GM12878 (cell line): ENCODE measurements around the gene SYTL5. TPM values are rescaled to one million over a fixed set of nuclear protein-coding genes. Genes with fewer than 3 reads are reported as not detected.

ENCODE experiments used
- ATAC-seq: fragments of 200-7000 bp; cut with Tn5 transposase; 3 replicates; pipeline ENCODE4 v1.9.1; 2020; ENCODE audit warnings: mild to moderate bottlenecking, moderate library complexity
- BruUV-seq: library from RNA; stranded (reverse); fragments of 400-500 nt; replicated peaks from 2 replicates; lab custom pipeline; 2021; lab: Mats Ljungman, UMichigan
- CTCF ChIA-PET: fragments of 300-600 bp; sonication (Branson Sonifier 250); formaldehyde crosslinking; extraction: SDS; loops from one replicate; lab custom pipeline; 2021; ENCODE audit warnings: inconsistent platforms; lab: Yijun Ruan, JAX
- POLR2A ChIA-PET: fragments of 350-600 bp; formaldehyde crosslinking; extraction: SDS; loops from one replicate; lab custom pipeline; 2021; ENCODE audit warnings: inconsistent platforms; lab: Charles Lee
- RAD21 ChIA-PET: fragments of 300-600 bp; sonication (Branson Sonifier 250); formaldehyde crosslinking; loops from one replicate; lab custom pipeline; 2023; ENCODE audit warnings: antibody characterized with exemption; ENCODE audit not compliant: unreplicated experiment; lab: Charles Lee
- SMC1A ChIA-PET: fragments of 300-600 bp; sonication (Branson Sonifier 250); formaldehyde crosslinking; loops from one replicate; lab custom pipeline; 2023; ENCODE audit not compliant: unreplicated experiment, uncharacterized antibody; lab: Charles Lee
- DNase-seq: peaks from one replicate; pipeline ENCODE4 v3.0.0-alpha.2; 2011; ENCODE audit warnings: low read depth, low spot score
- FAIRE-seq: peaks from 3 replicates; lab custom pipeline; 2011; peaks lifted over from hg19 to GRCh38; lab: Jason Lieb, UNC
- H2AFZ ChIP-seq: 2 replicates; pipeline ENCODE4 v1.6.0; 2011; ENCODE audit warnings: low read depth, low read length, control low read depth; ENCODE audit not compliant: control insufficient read depth
- H3K27ac ChIP-seq: 2 replicates; pipeline ENCODE4 v1.5.1; 2011; ENCODE audit warnings: control low read depth; ENCODE audit not compliant: control insufficient read depth, insufficient read depth
- H3K27me3 ChIP-seq, 2 experiments: replicated peaks in 1 of 2; 2 replicates each; pipeline versions ENCODE4 v1.6.0 to v1.6.1; 2011; ENCODE audit warnings: low read length in 1 of 2; ENCODE audit not compliant: control insufficient read depth in 2 of 2, insufficient read depth in 2 of 2
- H3K36me3 ChIP-seq, 2 experiments: 2 replicates each; pipeline ENCODE4 v1.5.1; 2011; ENCODE audit warnings: low read length in 1 of 2; ENCODE audit not compliant: control insufficient read depth in 2 of 2, insufficient read depth in 2 of 2
- H3K4me1 ChIP-seq: 2 replicates; pipeline ENCODE4 v1.6.1; 2011; ENCODE audit warnings: mild to moderate bottlenecking, low read length, moderate library complexity, mixed read lengths; ENCODE audit not compliant: control insufficient read depth, insufficient read depth
- H3K4me2 ChIP-seq: 2 replicates; pipeline ENCODE4 v1.6.0; 2011; ENCODE audit warnings: control low read depth; ENCODE audit not compliant: control insufficient read depth, insufficient read depth
- H3K4me3 ChIP-seq: fragments of 200-600 bp; sonication (generic); 2 replicates; pipeline ENCODE4 v1.5.1; 2016
- H3K79me2 ChIP-seq: 2 replicates; pipeline ENCODE4 v1.6.0; 2011; ENCODE audit warnings: low read length; ENCODE audit not compliant: control insufficient read depth, insufficient read depth
- H3K9ac ChIP-seq: 2 replicates; pipeline ENCODE4 v1.8.0; 2011; ENCODE audit warnings: low read length, control low read depth, mixed read lengths; ENCODE audit not compliant: control insufficient read depth, insufficient read depth
- H3K9me3 ChIP-seq: replicated peaks from 3 replicates; pipeline ENCODE4 v1.5.1; 2011; ENCODE audit warnings: mild to moderate bottlenecking, low read length; ENCODE audit not compliant: control insufficient read depth, insufficient read depth
- H4K20me1 ChIP-seq: 2 replicates; pipeline ENCODE4 v1.6.0; 2011; ENCODE audit not compliant: control insufficient read depth, insufficient read depth
- ATF7 ChIP-seq: fragments of 450-650 bp; IDR thresholded peaks from 2 replicates; pipeline ENCODE4 v1.6.1; 2016; ENCODE audit warnings: low read depth, mild to moderate bottlenecking
- BCL11A ChIP-seq: IDR thresholded peaks from 2 replicates; pipeline ENCODE4 v1.6.1; 2011; ENCODE audit warnings: low read depth, low read length
- HDGF ChIP-seq: fragments of 450-650 bp; IDR thresholded peaks from 2 replicates; pipeline ENCODE4 v1.6.1; 2016; ENCODE audit warnings: antibody characterized with exemption
- MAX ChIP-seq: IDR thresholded peaks from 2 replicates; pipeline ENCODE4 v1.6.1; 2012; ENCODE audit warnings: low read depth, low read length, improper control_type of control experiment
- MTA2 ChIP-seq: fragments of 450-650 bp; IDR thresholded peaks from 2 replicates; pipeline ENCODE4 v1.6.1; 2016; ENCODE audit warnings: low read depth, mild to moderate bottlenecking, moderate library complexity
- MTA3 ChIP-seq: IDR thresholded peaks from 2 replicates; pipeline ENCODE4 v1.6.1; 2012; ENCODE audit warnings: low read length, inconsistent platforms, borderline replicate concordance
- NR2F1 ChIP-seq: fragments of 450-650 bp; conservative IDR thresholded peaks from 2 replicates; pipeline ENCODE4 v1.6.1; 2017; ENCODE audit warnings: mild to moderate bottlenecking
- PAX8 ChIP-seq: fragments of 450-650 bp; IDR thresholded peaks from 2 replicates; pipeline ENCODE4 v1.6.1; 2017; ENCODE audit warnings: mild to moderate bottlenecking, moderate library complexity
- PML ChIP-seq: IDR thresholded peaks from 2 replicates; pipeline ENCODE4 v1.6.1; 2012; ENCODE audit warnings: low read length, inconsistent platforms
- SIX5 ChIP-seq: IDR thresholded peaks from 2 replicates; pipeline ENCODE4 v1.6.1; 2011; ENCODE audit warnings: mild to moderate bottlenecking, low read depth, low read length, moderate library complexity; ENCODE audit not compliant: severe bottlenecking
- WGBS: methylation state at CpG from one replicate; pipeline ENCODE4 v1.1.6; 2016; ENCODE audit warnings: low lambda C conversion rate; ENCODE audit not compliant: insufficient replicate concordance, insufficient coverage; ENCODE audit errors: missing lambda C conversion rate; 5-methylcytosine and 5-hydroxymethylcytosine counted together
- in situ Hi-C: fragments of 300-500 bp; cut with MboI; formaldehyde crosslinking; loops from 9 replicates; pipeline ENCODE4 v1.14.3; 2018; ENCODE audit warnings: mixed read lengths
- intact Hi-C: fragments of 100-400 bp; cut with micrococcal nuclease; formaldehyde crosslinking; loops from one replicate; pipeline ENCODE4 v1.14.2; 2022; ENCODE audit not compliant: unreplicated experiment
- polyA plus RNA-seq, 11 experiments: library from polyadenylated mRNA; depleted of rRNA in 4 of 11; unstranded in 6 of 11; stranded (reverse) in 5 of 11; fragments of >200 nt; fragmentation: Nextera tagmentation in 4 of 11; fragmentation: Illumina TruSeq in 1 of 11; extraction: Ambion mirVana in 4 of 11; extraction: Trizol in 1 of 11; gene quantifications; 1 replicate in 1 of 11; 2 replicates in 10 of 11; pipeline versions ENCODE4 v1.2.1 to v1.2.3, GENCODE V29; 2011 to 2016; ENCODE audit warnings: inconsistent platforms in 2 of 11, missing spikeins in 2 of 11, low read depth in 1 of 11
- total RNA-seq, 4 experiments: library from RNA; depleted of rRNA in 3 of 4; stranded (reverse); fragments of >200 nt in 3 of 4; fragmentation: Illumina TruSeq in 1 of 4; extraction: Trizol in 1 of 4; gene quantifications; 2 replicates each; pipeline versions ENCODE4 v1.2.1 to v1.2.3, GENCODE V29; 2013 to 2021

Gene SYTL5
- total and polyA plus RNA-seq, 10 of the 15 experiments (the other 5 are each of a cell fraction or from before 2014, with no cell fraction given): 0.01 to 0.20 (median 0.04) TPM; not detected in 3

GRCh38 chrX:38060331-38060878 is 54.1 kb downstream of the SYTL5 start:
- no peak overlapping the region for H3K4me3 ChIP-seq
- H3K79me2 ChIP-seq: no peaks in the 10 kb centered on the region
- H2AFZ ChIP-seq: no peak overlapping the region
- ChIA-PET SMC1A (interaction anchor here (0.6 to 1.1 kb wide), 2 partner anchors 9 to 207 kb away, joined by 3 read pairs; no protein-coding TSS in a partner anchor), CTCF (interaction anchor here (1.4 kb wide), 1 partner anchor 8 kb away, joined by 3 read pairs; no protein-coding TSS in a partner anchor), POLR2A (no interaction called here), RAD21 (no interaction called here)
- in situ Hi-C loops (no loop called here), intact Hi-C loops (no loop called here)
- no peaks in the 10 kb centered on the region for H3K9me3 ChIP-seq
- H3K4me1 ChIP-seq: no peaks in the 10 kb centered on the region
- no peak overlapping the region for H3K4me2 ChIP-seq
- BruUV-seq: no TSS peak
- FAIRE-seq: no peak
- 23% methylated on average over 2 of the region's 2 CpGs for WGBS
- H3K36me3 ChIP-seq: no peaks in the 10 kb centered on the region
- no peaks in the 10 kb centered on the region for H3K27me3 ChIP-seq
- ATAC-seq: no peak
- DNase-seq: no peak
- no peak overlapping the region for H3K27ac ChIP-seq
- TF ChIP-seq PAX8: no peak
- TF ChIP-seq MAX: no peak
- no peak for TF ChIP-seq ATF7
- no peak for TF ChIP-seq SIX5
- TF ChIP-seq HDGF: no peak
- no peak for TF ChIP-seq BCL11A
- TF ChIP-seq PML: no peak
- TF ChIP-seq, all 136 proteins: peak for 0
- H3K9ac ChIP-seq: no peak overlapping the region
- H4K20me1 ChIP-seq: no peaks in the 10 kb centered on the region

- intact Hi-C loops: no loop called here
- CTCF ChIA-PET: interaction anchor here (1.4 kb wide), 1 partner anchor 9 kb away, joined by 3 read pairs; no protein-coding TSS in a partner anchor
- no peaks in the 10 kb centered on the region for H3K27me3 ChIP-seq
- no peaks in the 10 kb centered on the region for H3K79me2 ChIP-seq
- H3K4me1 ChIP-seq: no peaks in the 10 kb centered on the region
- BruUV-seq: no TSS peak
- H3K36me3 ChIP-seq: no peaks in the 10 kb centered on the region
- H3K4me2 ChIP-seq: no peak overlapping the region
- H3K27ac ChIP-seq: no peak overlapping the region
- peak; percentile 65 for ATAC-seq
- 22% methylated on average over 2 of the region's 2 CpGs for WGBS
- no peak overlapping the region for H3K4me3 ChIP-seq
- RAD21 ChIA-PET: no interaction called here
- SMC1A ChIA-PET: interaction anchor here (1.1 kb wide), 1 partner anchor 9 kb away, joined by 3 read pairs; no protein-coding TSS in a partner anchor
- no peaks in the 10 kb centered on the region for H3K9me3 ChIP-seq
- H4K20me1 ChIP-seq: no peaks in the 10 kb centered on the region
- H2AFZ ChIP-seq: no peak overlapping the region
- peak; percentile 45; the same call in 1 of the 2 replicates for TF ChIP-seq NR2F1
- peak; percentile 32; the same call in 1 of the 2 replicates for TF ChIP-seq MTA2
- TF ChIP-seq MTA3: no peak
- TF ChIP-seq, all 136 proteins: peak for 2
- POLR2A ChIA-PET: no interaction called here
- DNase-seq (no peak), FAIRE-seq (no peak)
- in situ Hi-C loops: no loop called here
- H3K9ac ChIP-seq: no peak overlapping the region
Observed at GRCh38 chrX:38061335-38061734, 55.0 kb downstream of the SYTL5 start.
